ENCODE data around the gene CYP27B1.

DNA sequence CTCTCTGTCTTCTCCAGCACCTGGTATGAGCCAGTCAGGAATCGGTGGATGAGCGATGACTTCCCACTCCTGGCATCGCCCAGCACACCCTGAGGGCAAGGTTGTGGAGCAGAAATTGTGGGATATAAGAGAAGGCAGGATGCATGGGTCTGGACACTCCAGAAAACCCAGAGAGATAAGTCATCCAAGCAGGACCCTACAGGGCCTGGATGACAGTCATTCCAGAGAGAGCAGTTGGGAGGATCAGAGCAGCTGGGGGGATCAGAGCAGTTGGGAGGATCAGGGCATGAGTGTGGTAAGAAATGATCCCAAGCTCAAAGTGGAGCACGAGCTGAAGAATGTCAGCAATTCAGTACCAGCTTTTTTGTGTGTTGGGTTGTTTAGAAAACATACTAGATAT lies 32.3 kb downstream of the CYP27B1 start:
- TF ChIP-seq, protein P1, sequence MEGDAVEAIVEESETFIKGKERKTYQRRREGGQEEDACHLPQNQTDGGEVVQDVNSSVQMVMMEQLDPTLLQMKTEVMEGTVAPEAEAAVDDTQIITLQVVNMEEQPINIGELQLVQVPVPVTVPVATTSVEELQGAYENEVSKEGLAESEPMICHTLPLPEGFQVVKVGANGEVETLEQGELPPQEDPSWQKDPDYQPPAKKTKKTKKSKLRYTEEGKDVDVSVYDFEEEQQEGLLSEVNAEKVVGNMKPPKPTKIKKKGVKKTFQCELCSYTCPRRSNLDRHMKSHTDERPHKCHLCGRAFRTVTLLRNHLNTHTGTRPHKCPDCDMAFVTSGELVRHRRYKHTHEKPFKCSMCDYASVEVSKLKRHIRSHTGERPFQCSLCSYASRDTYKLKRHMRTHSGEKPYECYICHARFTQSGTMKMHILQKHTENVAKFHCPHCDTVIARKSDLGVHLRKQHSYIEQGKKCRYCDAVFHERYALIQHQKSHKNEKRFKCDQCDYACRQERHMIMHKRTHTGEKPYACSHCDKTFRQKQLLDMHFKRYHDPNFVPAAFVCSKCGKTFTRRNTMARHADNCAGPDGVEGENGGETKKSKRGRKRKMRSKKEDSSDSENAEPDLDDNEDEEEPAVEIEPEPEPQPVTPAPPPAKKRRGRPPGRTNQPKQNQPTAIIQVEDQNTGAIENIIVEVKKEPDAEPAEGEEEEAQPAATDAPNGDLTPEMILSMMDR (IDR thresholded peaks at IDR 0.05), result no peak
- TF ChIP-seq POLR2AphosphoS5 (IDR thresholded peaks at IDR 0.05), result no peak
- TF ChIP-seq POLR2A (IDR thresholded peaks at IDR 0.05), result no peak

All from breast epithelium (tissue), 3 donors.